ENCODE measurements around the gene GPSM3.

- TF ChIP-seq FOXK2 (IDR thresholded peaks at IDR 0.05) (no peak), TARDBP (IDR thresholded peaks at IDR 0.05) (no peak), FOXM1 (IDR thresholded peaks at IDR 0.05; ENCODE audit: borderline replicate concordance) (no peak), FOXA1 (IDR thresholded peaks at IDR 0.05) (no peak), HDGF (IDR thresholded peaks at IDR 0.05; ENCODE audit: borderline replicate concordance) (no peak), L3MBTL2 (conservative IDR thresholded peaks at IDR 0.05) (no peak), ZNF384 (IDR thresholded peaks at IDR 0.05) (no peak), NFRKB (IDR thresholded peaks at IDR 0.05) (no peak), SP1 (IDR thresholded peaks at IDR 0.05) (no peak)
Observed at GRCh38 chr6:32146287-32146686, 46.2 kb downstream of the GPSM3 start.

All from HEK293T (cell line).